MCF 10A (cell line): ENCODE data around the gene HELZ. TPM values are rescaled to one million over a fixed set of nuclear protein-coding genes. Genes with fewer than 3 reads are reported as not detected.

ENCODE experiments used
- BruUV-seq: library from RNA; stranded (reverse); fragments of 400-500 nt; replicated peaks from 2 replicates; lab custom pipeline; 2021; lab: Mats Ljungman, UMichigan
- CTCF ChIA-PET: fragments of 300-600 bp; sonication (Branson Sonifier 250); formaldehyde crosslinking; extraction: SDS; loops from one replicate; lab custom pipeline; 2021; ENCODE audit warnings: antibody characterized with exemption, inconsistent platforms; lab: Yijun Ruan, JAX
- POLR2A ChIA-PET: fragments of 300-600, 350-650 bp; sonication (Branson Sonifier 250); formaldehyde crosslinking; extraction: SDS; loops from one replicate; lab custom pipeline; 2020; ENCODE audit warnings: antibody characterized with exemption, inconsistent platforms; lab: Yijun Ruan, JAX
- DNase-seq: peaks from one replicate; pipeline ENCODE4 v3.0.0-alpha.2; 2018; ENCODE audit not compliant: unreplicated experiment
- H3K27ac Mint-ChIP-seq: one replicate; pipeline ENCODE4 v1.8.0; 2022; ENCODE audit warnings: mild to moderate bottlenecking, low read depth, mixed read lengths; ENCODE audit not compliant: unreplicated experiment
- H3K27me3 Mint-ChIP-seq: one replicate; pipeline ENCODE4 v1.8.0; 2022; ENCODE audit warnings: mixed read lengths; ENCODE audit not compliant: insufficient read depth, unreplicated experiment
- H3K36me3 Mint-ChIP-seq: one replicate; pipeline ENCODE4 v1.8.0; 2022; ENCODE audit warnings: mild to moderate bottlenecking, moderate library complexity, mixed read lengths; ENCODE audit not compliant: insufficient read depth, unreplicated experiment
- H3K4me1 Mint-ChIP-seq: one replicate; pipeline ENCODE4 v1.8.0; 2022; ENCODE audit warnings: mixed read lengths; ENCODE audit not compliant: insufficient read depth, unreplicated experiment
- H3K4me3 Mint-ChIP-seq: one replicate; pipeline ENCODE4 v1.8.0; 2022; ENCODE audit warnings: mild to moderate bottlenecking, moderate library complexity, mixed read lengths; ENCODE audit not compliant: unreplicated experiment
- H3K9me3 Mint-ChIP-seq: one replicate; pipeline ENCODE4 v1.8.0; 2022; ENCODE audit warnings: mixed read lengths; ENCODE audit not compliant: unreplicated experiment
- CTCF ChIP-seq: fragments of 200-600 bp; IDR thresholded peaks from one replicate; pipeline ENCODE4 v1.8.0; 2022; ENCODE audit warnings: antibody characterized with exemption, mild to moderate bottlenecking; ENCODE audit not compliant: unreplicated experiment
- intact Hi-C: fragments of 100-400 bp; cut with micrococcal nuclease; formaldehyde crosslinking; loops from 2 replicates; pipeline ENCODE4 v1.14.1; 2022
- total RNA-seq: library from RNA; stranded (reverse); gene quantifications from 2 replicates; pipeline ENCODE4 v1.2.3, GENCODE V29; 2022

The HELZ gene
- total RNA-seq, 1 experiment from 2014 or later: 71.7 TPM

DNA sequence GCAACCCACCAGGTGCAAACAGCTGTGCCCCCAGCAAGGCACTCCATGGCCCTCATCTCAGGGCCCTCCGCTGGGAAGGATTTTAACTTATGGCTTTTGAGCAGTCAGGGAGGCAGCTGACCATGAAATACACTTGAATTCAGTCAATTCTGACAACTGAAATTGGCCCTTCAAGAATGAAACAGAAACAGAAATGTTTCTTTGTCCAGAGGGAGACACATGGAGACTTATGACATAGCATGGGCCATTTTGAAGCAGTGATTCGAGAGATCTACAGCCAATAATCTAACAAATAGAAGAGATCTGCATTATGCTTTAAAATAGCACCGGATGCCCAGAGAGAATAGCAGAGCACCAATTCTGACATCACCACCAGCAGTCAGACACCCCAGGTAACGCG, 193.2 kb downstream of the HELZ start:
- POLR2A ChIA-PET: no interaction called here

GRCh38 chr17:67051155-67051538, 193.8 kb downstream of the HELZ start:
- ChIA-PET POLR2A (no interaction called here), CTCF (interaction anchor here (0.6 kb wide), 1 partner anchor 24 kb away, joined by 3 read pairs; no protein-coding TSS in a partner anchor)
- Mint-ChIP-seq H3K27ac (no peak overlapping the region), H3K27me3 (no peaks in the 10 kb centered on the region), H3K4me3 (no peak overlapping the region), H3K36me3 (no peaks in the 10 kb centered on the region), H3K4me1 (peaks cover 9% of the 10 kb centered on the region), H3K9me3 (peaks cover 13% of the 10 kb centered on the region)
- TF ChIP-seq CTCF: no peak
- BruUV-seq: no TSS peak
- DNase-seq: no peak
- intact Hi-C loops: no loop called here

More for the DNA sequence above, 193.2 kb downstream of the HELZ start:
- H3K9me3 Mint-ChIP-seq: peaks cover 12% of the 10 kb centered on the region
- no peak for TF ChIP-seq CTCF
- H3K4me1 Mint-ChIP-seq: peaks cover 2% of the 10 kb centered on the region
- no TSS peak for BruUV-seq
- H3K27ac Mint-ChIP-seq: no peak overlapping the region
- no peak for DNase-seq
- no peaks in the 10 kb centered on the region for H3K27me3 Mint-ChIP-seq
- intact Hi-C loops: no loop called here
- CTCF ChIA-PET: no interaction called here
- H3K4me3 Mint-ChIP-seq: no peak overlapping the region
- H3K36me3 Mint-ChIP-seq: no peaks in the 10 kb centered on the region

- no peak overlapping the region for H3K4me3 Mint-ChIP-seq
- peaks cover 13% of the 10 kb centered on the region for H3K9me3 Mint-ChIP-seq
- no peak for TF ChIP-seq CTCF
- H3K36me3 Mint-ChIP-seq: no peaks in the 10 kb centered on the region
- BruUV-seq: no TSS peak
- H3K27ac Mint-ChIP-seq: no peak overlapping the region
- no peak for DNase-seq
- POLR2A ChIA-PET: no interaction called here
- intact Hi-C loops: no loop called here
- CTCF ChIA-PET: interaction anchor here (0.6 kb wide), 1 partner anchor 23 kb away, joined by 3 read pairs; no protein-coding TSS in a partner anchor
- H3K4me1 Mint-ChIP-seq: peaks cover 9% of the 10 kb centered on the region
- H3K27me3 Mint-ChIP-seq: no peaks in the 10 kb centered on the region
Measured at GRCh38 chr17:67050471-67051154, 194.4 kb downstream of the HELZ start.

DNA sequence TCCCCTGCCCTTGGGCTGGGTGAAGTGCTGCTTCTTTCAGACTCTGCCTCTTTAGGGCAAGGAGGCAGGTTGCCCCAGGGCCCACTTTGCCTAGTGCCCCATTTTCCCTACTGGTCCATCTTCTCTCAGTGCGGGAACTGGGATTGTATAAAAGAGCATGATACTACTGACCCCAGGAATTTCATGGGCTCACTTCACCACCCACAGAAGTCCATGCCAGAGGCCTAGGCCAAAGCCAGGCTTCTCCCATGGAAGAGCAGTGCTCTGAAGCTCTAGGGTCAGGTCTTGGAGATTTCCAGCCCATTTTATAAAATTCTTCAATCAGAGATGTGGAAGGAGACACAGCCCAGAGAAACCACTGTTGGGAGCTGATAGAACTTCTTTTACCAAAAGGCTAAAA, 194.9 kb downstream of the HELZ start:
- DNase-seq: no peak
- Mint-ChIP-seq H3K9me3 (peaks cover 13% of the 10 kb centered on the region), H3K4me1 (peaks cover 9% of the 10 kb centered on the region), H3K27ac (no peak overlapping the region), H3K27me3 (no peaks in the 10 kb centered on the region), H3K4me3 (no peak overlapping the region), H3K36me3 (no peaks in the 10 kb centered on the region)
- no peak for TF ChIP-seq CTCF
- no TSS peak for BruUV-seq
- ChIA-PET CTCF (no interaction called here), POLR2A (no interaction called here)
- intact Hi-C loops: no loop called here
